HG03432 (cell line): Measurements from ENCODE around the gene GTPBP3.

Source experiments
- ATAC-seq: cut with Tn5 transposase; IDR thresholded peaks from one replicate; pipeline ENCODE4 v1.9.1; 2021; ENCODE audit warnings: mild to moderate bottlenecking, moderate library complexity; ENCODE audit not compliant: unreplicated experiment

Gene GTPBP3

DNA sequence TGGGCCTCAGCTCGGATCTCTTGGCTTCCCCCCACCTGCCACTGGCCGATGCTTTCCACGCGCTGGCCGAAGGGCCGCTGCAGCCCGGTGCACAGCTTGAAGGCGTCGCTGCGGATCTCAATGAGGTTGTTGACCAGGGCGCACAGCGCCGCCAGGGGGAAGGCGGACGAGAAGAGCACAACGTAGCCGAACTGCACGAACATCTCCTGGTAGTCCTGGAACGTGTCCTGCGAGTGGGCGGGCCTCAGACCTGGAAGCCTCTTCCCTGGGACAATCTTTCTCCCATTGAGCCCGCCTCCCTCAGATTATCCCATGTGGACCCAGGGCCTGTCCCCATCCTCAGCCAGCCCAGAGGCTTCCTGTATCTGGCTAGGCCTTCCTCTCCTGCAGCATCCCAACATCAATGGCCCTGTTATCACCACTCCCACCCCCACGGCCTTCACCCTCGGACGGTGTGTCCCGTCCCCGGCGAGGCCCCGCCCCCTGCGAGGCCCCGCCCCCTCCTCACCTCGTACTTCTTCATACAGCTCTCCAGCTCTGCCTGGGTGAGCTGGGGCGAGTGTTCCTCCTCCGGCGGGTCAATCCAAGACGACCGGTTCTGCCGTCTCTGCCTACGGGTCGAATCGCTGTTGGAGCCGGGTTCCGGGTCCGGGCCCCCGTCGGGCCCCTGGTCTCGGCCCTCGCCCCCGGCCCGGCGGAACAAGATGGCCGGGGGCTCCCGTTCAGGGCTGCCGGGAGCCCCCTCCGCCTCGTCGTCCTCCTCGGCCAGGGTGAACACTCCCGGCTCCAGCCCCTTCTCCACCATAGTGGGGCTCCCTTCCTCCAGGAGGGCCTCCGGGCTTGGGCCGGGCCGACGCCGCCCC, 9.5 kb upstream of the GTPBP3 start:
- ATAC-seq = no peak

- no peak for ATAC-seq
Observed at GRCh38 chr19:17328517-17329365, 8.6 kb upstream of the GTPBP3 start.

- no peak for ATAC-seq
Observed at GRCh38 chr19:17329366-17330261, 7.7 kb upstream of the GTPBP3 start.

GRCh38 chr19:17330262-17331044, 6.9 kb upstream of the GTPBP3 start:
- ATAC-seq = no peak

DNA sequence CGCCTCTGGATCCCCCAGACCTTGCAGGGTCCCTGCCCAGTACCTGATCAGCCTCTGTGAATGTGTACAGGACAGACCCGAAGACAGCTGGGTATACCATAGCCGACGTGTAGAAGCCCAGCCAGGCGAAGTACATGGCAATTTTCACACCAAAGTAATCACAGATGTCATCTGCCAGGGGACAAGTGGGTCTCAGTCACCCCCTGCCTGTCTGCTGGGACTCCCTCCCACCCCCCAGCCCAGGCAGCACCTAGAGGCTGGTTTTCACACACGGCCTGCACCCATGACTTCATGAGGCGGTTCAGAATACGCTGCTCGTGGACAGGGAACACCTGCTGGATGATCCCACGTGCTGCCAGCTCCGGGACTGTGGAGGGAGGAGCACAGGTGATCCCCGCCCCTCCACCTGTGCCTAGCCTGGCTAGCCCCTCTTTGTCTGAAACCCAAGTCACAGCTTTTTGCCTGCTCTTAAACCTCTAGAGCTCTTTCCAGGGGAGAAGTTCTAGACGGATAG, 6.3 kb upstream of the GTPBP3 start:
- no peak for ATAC-seq

DNA sequence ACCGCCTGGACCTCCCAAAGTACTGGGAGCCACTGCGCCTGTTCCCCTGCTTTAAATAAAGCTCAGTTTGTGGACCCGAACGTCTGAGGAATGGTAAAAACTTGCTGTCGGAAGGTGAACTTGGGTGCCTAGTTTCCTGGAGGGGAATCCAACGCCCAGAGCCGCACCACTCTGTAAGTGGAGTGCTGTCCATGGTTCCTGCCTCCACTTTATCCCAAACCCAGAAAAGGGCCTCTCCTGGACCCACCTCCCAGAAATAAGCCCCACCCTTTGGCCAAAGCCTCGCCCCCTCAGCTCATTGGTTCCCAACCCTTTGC, 5.0 kb upstream of the GTPBP3 start:
- no peak for ATAC-seq

- no peak for ATAC-seq
Observed at GRCh38 chr19:17332677-17333581, 4.4 kb upstream of the GTPBP3 start.

GRCh38 chr19:17333611-17334413, 3.5 kb upstream of the GTPBP3 start:
- no peak for ATAC-seq

GRCh38 chr19:17334414-17335409, 2.6 kb upstream of the GTPBP3 start, which contains the start of gene ANO8:
ANO8 (minus strand) TSS chr19:17334855; CDS start chr19:17334670, 185 bp downstream.
- ATAC-seq = peak; percentile 51

GRCh38 chr19:17335575-17335974, 1.8 kb upstream of the GTPBP3 start:
- no peak for ATAC-seq

- ATAC-seq = peak; percentile 6
Observed at GRCh38 chr19:17337675-17338432, 501 bp downstream of the GTPBP3 start.

GRCh38 chr19:17338433-17339078, 1.2 kb downstream of the GTPBP3 start:
- ATAC-seq = no peak

- ATAC-seq = no peak
Observed at GRCh38 chr19:17339088-17339741, 1.9 kb downstream of the GTPBP3 start.

DNA sequence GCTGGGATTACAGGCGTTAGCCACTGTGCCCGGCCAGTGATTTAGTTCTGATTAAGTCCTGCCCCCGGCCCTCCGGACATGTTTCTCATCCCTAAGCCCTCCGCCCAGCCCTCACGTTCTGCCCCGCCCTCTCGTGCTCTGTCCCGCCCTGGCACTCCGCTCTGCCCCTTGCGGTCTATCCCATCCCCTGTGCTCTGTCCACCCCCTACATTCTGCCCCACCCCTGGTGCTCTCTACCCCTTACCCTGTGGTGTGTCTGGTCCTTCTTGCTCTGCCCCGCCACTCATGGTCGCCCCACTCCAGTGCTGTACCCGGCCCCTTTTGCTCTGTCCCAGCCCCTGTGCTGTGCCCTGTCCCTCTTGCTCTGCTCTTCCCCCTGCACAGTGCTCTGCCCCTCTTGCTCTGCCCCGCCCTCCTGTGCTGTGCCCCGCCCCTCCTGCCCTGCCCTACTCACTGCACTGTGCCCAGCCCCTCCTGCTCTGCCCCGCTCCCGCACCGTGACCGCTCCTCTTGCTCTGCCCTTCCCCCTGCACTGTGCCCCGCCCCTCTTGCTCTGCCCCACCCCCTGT, 3.0 kb downstream of the GTPBP3 start:
- ATAC-seq = no peak

- ATAC-seq = no peak
Observed at GRCh38 chr19:17340871-17341357, 3.6 kb downstream of the GTPBP3 start.
